Activated CD4-positive, alpha-beta T cell treated with anti-CD3 and anti-CD28 coated beads, Interleukin-2, amount 10 ng/mL, durations not matched to agents 7 days and 5 days (primary cell): ENCODE results near the gene P2RX7. TPM values are rescaled to one million over a fixed set of nuclear protein-coding genes. Genes with fewer than 3 reads are reported as not detected.
"Not testable (repeated sequence)": the region's sequence is repeated elsewhere in the genome, so short reads cannot be mapped to it uniquely, and the experiment has no call there.

Source experiments
- CTCF ChIA-PET: fragments of 350-600 bp; sonication (Branson Sonifier 250); formaldehyde crosslinking; loops from one replicate; lab custom pipeline; 2021; ENCODE audit warnings: antibody characterized with exemption; lab: Charles Lee
- POLR2A ChIA-PET: fragments of 350-600 bp; sonication (Branson Sonifier 250); formaldehyde crosslinking; loops from one replicate; lab custom pipeline; 2021; ENCODE audit warnings: antibody characterized with exemption; lab: Charles Lee
- DNase-seq: peaks from one replicate; pipeline ENCODE4 v3.0.0-alpha.2; 2020
- H3K27ac Mint-ChIP-seq: one replicate; pipeline ENCODE4 v1.8.0; 2021; ENCODE audit warnings: mild to moderate bottlenecking, moderate library complexity, mixed read lengths
- H3K27me3 Mint-ChIP-seq: one replicate; pipeline ENCODE4 v1.8.0; 2021; ENCODE audit warnings: mixed read lengths
- H3K36me3 Mint-ChIP-seq: one replicate; pipeline ENCODE4 v1.8.0; 2021; ENCODE audit warnings: low read depth, mixed read lengths
- H3K4me1 Mint-ChIP-seq: one replicate; pipeline ENCODE4 v1.8.0; 2021; ENCODE audit warnings: mixed read lengths
- H3K4me3 Mint-ChIP-seq: one replicate; pipeline ENCODE4 v1.8.0; 2021; ENCODE audit warnings: mild to moderate bottlenecking, moderate library complexity, mixed read lengths
- H3K9me3 Mint-ChIP-seq: one replicate; pipeline ENCODE4 v1.8.0; 2021; ENCODE audit warnings: mixed read lengths
- total RNA-seq, 2 experiments: library from RNA; stranded (reverse); gene quantifications; one replicate each; pipeline ENCODE4 v1.2.3, GENCODE V29; 2021

Gene P2RX7
- total RNA-seq, 2 experiments from 2014 or later: 19.8 to 21.4 TPM

- not testable (repeated sequence) for H3K9me3 Mint-ChIP-seq, H3K27me3 Mint-ChIP-seq, DNase-seq
- H3K4me3 Mint-ChIP-seq: peak overlapping the region; percentile 40
- H3K36me3 Mint-ChIP-seq: peaks cover 21% of the 10 kb centered on the region
- CTCF ChIA-PET: interaction anchor here (1.1 to 2.1 kb wide), 2 partner anchors 11 to 15 kb away, joined by 3 to 5 read pairs; no protein-coding TSS in a partner anchor
- H3K27ac Mint-ChIP-seq: peak overlapping the region; percentile 0
- peaks cover 39% of the 10 kb centered on the region for H3K4me1 Mint-ChIP-seq
- POLR2A ChIA-PET: interaction anchor here (0.5 kb wide), 1 partner anchor 108 kb away, joined by 3 read pairs; no protein-coding TSS in a partner anchor
Observed at GRCh38 chr12:121208571-121208970, 75.9 kb downstream of the P2RX7 start.

- peaks cover 40% of the 10 kb centered on the region for H3K4me1 Mint-ChIP-seq
- peak overlapping the region; percentile 85 for H3K4me3 Mint-ChIP-seq
- DNase-seq: no peak
- peak overlapping the region; percentile 91 for H3K27ac Mint-ChIP-seq
- CTCF ChIA-PET: interaction anchor here (1.1 to 2.1 kb wide), 2 partner anchors 11 to 14 kb away, joined by 3 to 5 read pairs; no protein-coding TSS in a partner anchor
- peaks cover 24% of the 10 kb centered on the region for H3K36me3 Mint-ChIP-seq
- H3K9me3 Mint-ChIP-seq: no peaks in the 10 kb centered on the region
- peaks cover 2% of the 10 kb centered on the region for H3K27me3 Mint-ChIP-seq
- POLR2A ChIA-PET: interaction anchor here (0.6 kb wide), 1 partner anchor 15 kb away, joined by 3 read pairs; no protein-coding TSS in a partner anchor
Observed at GRCh38 chr12:121209221-121209620, 76.5 kb downstream of the P2RX7 start.

- ChIA-PET POLR2A (interaction anchor here (0.6 kb wide), 1 partner anchor 14 kb away, joined by 3 read pairs; no protein-coding TSS in a partner anchor), CTCF (interaction anchor here (0.9 to 2.1 kb wide), 3 partner anchors 9 to 28 kb away, joined by 3 to 5 read pairs (median 3); no protein-coding TSS in a partner anchor)
- peaks cover under 1% of the 10 kb centered on the region for H3K27me3 Mint-ChIP-seq
- peaks cover 28% of the 10 kb centered on the region for H3K36me3 Mint-ChIP-seq
- DNase-seq: peak; percentile 89
- H3K4me1 Mint-ChIP-seq: peaks cover 43% of the 10 kb centered on the region
- H3K4me3 Mint-ChIP-seq: peak within 1 kb of the TSS; percentile 85
- peak within 1 kb of the TSS; percentile 95 for H3K27ac Mint-ChIP-seq
- no peaks in the 10 kb centered on the region for H3K9me3 Mint-ChIP-seq
Observed at GRCh38 chr12:121209624-121210572, 77.2 kb downstream of the P2RX7 start, which contains the start of gene P2RX4. TSS of gene P2RX4 (plus strand) at chr12:121210129. CDS start at chr12:121210165, 36 bp downstream.

GRCh38 chr12:121212875-121213274, 80.2 kb downstream of the P2RX7 start:
- no peaks in the 10 kb centered on the region for H3K27me3 Mint-ChIP-seq
- no peak for DNase-seq
- H3K36me3 Mint-ChIP-seq: peaks cover 43% of the 10 kb centered on the region
- no peaks in the 10 kb centered on the region for H3K9me3 Mint-ChIP-seq
- CTCF ChIA-PET: interaction anchor here (1.7 kb wide), 1 partner anchor 10 kb away, joined by 8 read pairs; no protein-coding TSS in a partner anchor
- H3K4me3 Mint-ChIP-seq: no peak overlapping the region
- no peak overlapping the region for H3K27ac Mint-ChIP-seq
- POLR2A ChIA-PET: no interaction called here
- H3K4me1 Mint-ChIP-seq: peaks cover 56% of the 10 kb centered on the region

GRCh38 chr12:121214166-121214777, 81.6 kb downstream of the P2RX7 start:
- peaks cover 55% of the 10 kb centered on the region for H3K4me1 Mint-ChIP-seq
- DNase-seq: no peak

GRCh38 chr12:121214855-121215745, 82.4 kb downstream of the P2RX7 start:
- H3K9me3 Mint-ChIP-seq: no peaks in the 10 kb centered on the region
- POLR2A ChIA-PET: interaction anchor here (0.6 kb wide), 2 partner anchors 13 to 135 kb away, joined by 4 to 6 read pairs; no protein-coding TSS in a partner anchor
- H3K27ac Mint-ChIP-seq: peak overlapping the region; percentile 81
- CTCF ChIA-PET: interaction anchor here (0.7 to 2.2 kb wide), 4 partner anchors 8 to 178 kb away, joined by 3 to 5 read pairs (median 4); no protein-coding TSS in a partner anchor
- no peaks in the 10 kb centered on the region for H3K27me3 Mint-ChIP-seq
- peaks cover 56% of the 10 kb centered on the region for H3K36me3 Mint-ChIP-seq
- H3K4me3 Mint-ChIP-seq: no peak overlapping the region
- no peak for DNase-seq
- H3K4me1 Mint-ChIP-seq: peaks cover 56% of the 10 kb centered on the region

More at GRCh38 chr12:121214166-121214777, 81.6 kb downstream of the P2RX7 start:
- ChIA-PET POLR2A (no interaction called here), CTCF (interaction anchor here (0.7 to 1.7 kb wide), 3 partner anchors 9 to 178 kb away, joined by 3 to 8 read pairs (median 3); no protein-coding TSS in a partner anchor)
- no peaks in the 10 kb centered on the region for H3K9me3 Mint-ChIP-seq
- H3K36me3 Mint-ChIP-seq: peaks cover 53% of the 10 kb centered on the region
- H3K27ac Mint-ChIP-seq: peak overlapping the region; percentile 81
- peak overlapping the region; percentile 13 for H3K4me3 Mint-ChIP-seq
- no peaks in the 10 kb centered on the region for H3K27me3 Mint-ChIP-seq

GRCh38 chr12:121216102-121216501, 83.4 kb downstream of the P2RX7 start:
- H3K27me3 Mint-ChIP-seq: no peaks in the 10 kb centered on the region
- H3K9me3 Mint-ChIP-seq: no peaks in the 10 kb centered on the region
- ChIA-PET POLR2A (interaction anchor here (0.6 kb wide), 1 partner anchor 12 kb away, joined by 6 read pairs; no protein-coding TSS in a partner anchor), CTCF (interaction anchor here (0.9 to 2.2 kb wide), 2 partner anchors 9 to 24 kb away, joined by 4 to 5 read pairs; no protein-coding TSS in a partner anchor)
- no peak overlapping the region for H3K4me3 Mint-ChIP-seq
- DNase-seq: no peak
- peaks cover 59% of the 10 kb centered on the region for H3K4me1 Mint-ChIP-seq
- peaks cover 59% of the 10 kb centered on the region for H3K36me3 Mint-ChIP-seq
- no peak overlapping the region for H3K27ac Mint-ChIP-seq

- Mint-ChIP-seq H3K9me3 (no peaks in the 10 kb centered on the region), H3K36me3 (peaks cover 57% of the 10 kb centered on the region), H3K27me3 (no peaks in the 10 kb centered on the region), H3K27ac (peak overlapping the region; percentile 5), H3K4me1 (peaks cover 56% of the 10 kb centered on the region), H3K4me3 (no peak overlapping the region)
- CTCF ChIA-PET: interaction anchor here (2.2 kb wide), 1 partner anchor 23 kb away, joined by 5 read pairs; no protein-coding TSS in a partner anchor
- POLR2A ChIA-PET: no interaction called here
- DNase-seq: no peak
Observed at GRCh38 chr12:121217063-121217462, 84.4 kb downstream of the P2RX7 start.

GRCh38 chr12:121217761-121218160, 85.1 kb downstream of the P2RX7 start:
- Mint-ChIP-seq H3K27ac (peak overlapping the region; percentile 31), H3K4me3 (no peak overlapping the region), H3K36me3 (peaks cover 61% of the 10 kb centered on the region), H3K27me3 (no peaks in the 10 kb centered on the region), H3K4me1 (peaks cover 60% of the 10 kb centered on the region), H3K9me3 (no peaks in the 10 kb centered on the region)
- DNase-seq: no peak
- ChIA-PET CTCF (interaction anchor here (0.7 to 2.2 kb wide), 3 partner anchors 22 to 36 kb away, joined by 3 to 5 read pairs (median 4); no protein-coding TSS in a partner anchor), POLR2A (no interaction called here)

GRCh38 chr12:121218588-121219352, 86.1 kb downstream of the P2RX7 start:
- POLR2A ChIA-PET: interaction anchor here (0.6 kb wide), 1 partner anchor 1108 kb away, joined by 3 read pairs; no protein-coding TSS in a partner anchor
- CTCF ChIA-PET: interaction anchor here (0.8 to 1.2 kb wide), 2 partner anchors 8 to 35 kb away, joined by 3 read pairs; no protein-coding TSS in a partner anchor
- H3K36me3 Mint-ChIP-seq: peaks cover 63% of the 10 kb centered on the region
- no peak overlapping the region for H3K4me3 Mint-ChIP-seq
- peak overlapping the region; percentile 31 for H3K27ac Mint-ChIP-seq
- H3K27me3 Mint-ChIP-seq: no peaks in the 10 kb centered on the region
- peaks cover 63% of the 10 kb centered on the region for H3K4me1 Mint-ChIP-seq
- peaks cover 5% of the 10 kb centered on the region for H3K9me3 Mint-ChIP-seq
- no peak for DNase-seq
